Activated T-cell treated with anti-CD3 and anti-CD28 coated beads, Interleukin-2, amount 50 U/mL, for 72 hours (primary cell): ENCODE data around the gene ALDH4A1. TPM values are rescaled to one million over a fixed set of nuclear protein-coding genes. Genes with fewer than 3 reads are reported as not detected.

Experiments
- ATAC-seq, 2 donors: fragments of 150-1000 bp; cut with Tn5 transposase; replicated peaks in 1 of 2; 2 replicates each; pipeline ENCODE4 v1.10.0; 2021; ENCODE audit warnings: moderate library complexity in 2 of 2, mild to moderate bottlenecking in 1 of 2
- DNase-seq, 2 donors: peaks; one replicate each; pipeline ENCODE4 v3.0.0; 2021 to 2022; ENCODE audit warnings: mixed read lengths in 1 of 2
- H3K27ac Mint-ChIP-seq: one replicate; pipeline ENCODE4 v1.8.0; 2022; ENCODE audit warnings: mild to moderate bottlenecking, moderate library complexity, mixed read lengths
- H3K27me3 Mint-ChIP-seq: one replicate; pipeline ENCODE4 v1.8.0; 2022; ENCODE audit warnings: low read depth, mixed read lengths
- H3K36me3 Mint-ChIP-seq, 2 donors: one replicate each; pipeline ENCODE4 v1.8.0; 2022; ENCODE audit warnings: mixed read lengths in 2 of 2, mild to moderate bottlenecking in 1 of 2; ENCODE audit not compliant: insufficient read depth in 2 of 2
- H3K4me1 Mint-ChIP-seq: one replicate; pipeline ENCODE4 v1.8.0; 2022; ENCODE audit warnings: low read depth, mixed read lengths
- H3K4me3 Mint-ChIP-seq, 2 donors: one replicate each; pipeline ENCODE4 v1.8.0; 2022; ENCODE audit warnings: mild to moderate bottlenecking in 2 of 2, mixed read lengths in 2 of 2, moderate library complexity in 2 of 2
- H3K9me3 Mint-ChIP-seq, 2 donors: one replicate each; pipeline ENCODE4 v1.8.0; 2022; ENCODE audit warnings: mixed read lengths in 2 of 2
- total RNA-seq, 2 donors: library from RNA; stranded (reverse); gene quantifications; one replicate each; pipeline ENCODE4 v1.2.3, GENCODE V29; 2022

The ALDH4A1 gene
- total RNA-seq, 2 donors from 2014 or later: 8.1 to 13.1 TPM

DNA sequence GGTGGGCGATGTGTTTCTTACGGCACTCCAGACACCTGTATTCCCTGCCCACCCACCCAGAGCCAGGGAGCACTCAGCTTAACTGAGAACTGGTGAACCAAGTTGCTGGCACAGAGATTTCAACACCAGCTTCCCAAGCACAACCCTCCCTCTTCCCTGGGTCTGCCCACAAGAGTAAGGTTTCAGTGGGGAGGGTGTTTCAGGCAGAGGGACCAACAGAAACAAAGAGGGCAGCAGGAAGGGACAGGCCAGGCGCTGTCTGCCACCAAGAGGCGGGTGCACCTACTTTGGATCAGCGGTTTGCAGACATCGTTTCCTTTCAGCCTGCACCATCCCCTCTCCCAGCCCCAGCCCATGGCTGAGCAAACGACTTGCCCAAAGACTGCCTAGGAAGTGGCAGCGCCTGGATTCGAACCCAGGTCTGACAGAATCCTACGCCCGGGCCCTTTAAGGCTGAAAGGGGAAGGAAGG, 21.9 kb upstream of the ALDH4A1 start:
- ATAC-seq (no peak), DNase-seq (no peak)
- Mint-ChIP-seq H3K4me3 (peak overlapping the region; percentile 50 to 55), H3K27me3 (no peaks in the 10 kb centered on the region), H3K9me3 (peaks cover 1 to 2% of the 10 kb centered on the region in 2 donors), H3K27ac (no peak overlapping the region), H3K4me1 (peaks cover 57% of the 10 kb centered on the region), H3K36me3 (peaks cover 4 to 9% of the 10 kb centered on the region in 2 donors)

DNA sequence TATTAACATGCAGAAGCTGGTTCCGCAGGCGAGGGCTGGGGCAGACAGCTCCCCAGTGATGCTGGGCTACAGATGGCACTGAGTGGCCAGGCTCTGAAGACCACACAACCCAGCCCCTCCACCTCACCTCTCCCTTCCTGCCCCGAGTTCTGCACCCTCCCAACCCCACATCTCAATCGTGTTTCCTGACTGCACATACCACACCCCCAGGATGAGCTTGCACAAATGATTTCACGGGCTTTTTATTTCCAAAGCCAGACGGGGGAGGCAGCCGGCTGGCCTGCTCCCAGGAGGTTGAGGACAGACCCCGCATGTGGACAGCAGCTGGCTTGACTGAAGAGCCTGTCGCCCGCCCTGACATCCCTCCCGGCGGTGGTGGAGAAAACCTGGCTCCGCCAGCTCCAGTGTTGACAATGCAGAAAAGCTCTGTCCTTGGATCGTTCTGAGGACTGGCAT, 21.4 kb upstream of the ALDH4A1 start:
- H3K36me3 Mint-ChIP-seq: peaks cover 4 to 9% of the 10 kb centered on the region in 2 donors
- no peak overlapping the region for H3K27ac Mint-ChIP-seq
- DNase-seq: no peak
- peaks cover 1 to 2% of the 10 kb centered on the region in 2 donors for H3K9me3 Mint-ChIP-seq
- H3K27me3 Mint-ChIP-seq: no peaks in the 10 kb centered on the region
- H3K4me1 Mint-ChIP-seq: peaks cover 52% of the 10 kb centered on the region
- ATAC-seq: no peak
- H3K4me3 Mint-ChIP-seq: peak overlapping the region; percentile 29 to 70

DNA sequence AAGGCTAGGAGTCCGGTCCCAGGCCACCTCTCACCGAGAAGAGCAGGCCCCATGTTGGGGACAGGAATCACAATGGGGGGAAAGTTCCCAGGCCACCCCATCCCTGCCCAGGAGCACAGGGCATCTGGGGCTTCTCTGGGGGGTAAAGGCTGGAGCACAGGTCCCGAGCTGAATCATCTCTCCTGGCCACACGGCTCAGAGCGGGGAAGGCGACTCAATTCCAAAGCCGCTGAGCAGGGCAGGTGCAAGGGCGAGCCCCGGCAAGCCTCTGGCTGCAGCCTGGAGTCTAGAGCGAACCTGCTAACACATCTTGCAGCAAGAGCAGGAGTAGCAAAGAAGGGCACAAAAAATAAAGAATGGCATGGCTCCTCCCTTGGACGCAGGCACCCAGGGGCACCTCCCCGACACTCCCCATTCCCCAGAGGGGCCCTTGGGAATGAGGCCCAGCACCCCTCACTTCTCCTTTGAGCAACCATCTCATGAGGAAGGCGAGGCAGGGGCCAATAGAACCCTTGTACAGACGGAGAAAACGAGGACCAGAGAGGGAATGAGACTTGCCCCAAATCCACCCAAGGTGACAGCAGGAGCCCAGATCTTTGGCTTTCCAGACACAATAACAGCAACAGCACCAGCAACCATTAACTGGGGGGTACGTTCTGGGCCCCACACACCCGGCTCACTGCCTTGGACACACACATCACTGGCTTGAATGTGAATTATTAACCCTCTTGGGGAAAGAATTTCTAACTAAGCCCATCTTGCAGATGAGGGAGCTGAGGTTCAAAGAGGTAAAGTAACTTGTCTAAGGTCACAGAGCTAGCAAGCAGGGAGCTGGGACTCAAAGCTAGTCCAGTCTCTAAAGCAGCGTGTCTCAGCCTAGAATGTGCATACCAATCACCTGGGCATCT, 20.7 kb upstream of the ALDH4A1 start:
- H3K4me3 Mint-ChIP-seq: peak overlapping the region; percentile 29 to 70
- H3K27me3 Mint-ChIP-seq: no peaks in the 10 kb centered on the region
- peaks cover 46% of the 10 kb centered on the region for H3K4me1 Mint-ChIP-seq
- no peak overlapping the region for H3K27ac Mint-ChIP-seq
- peaks cover 4 to 9% of the 10 kb centered on the region in 2 donors for H3K36me3 Mint-ChIP-seq
- peaks cover 1 to 2% of the 10 kb centered on the region in 2 donors for H3K9me3 Mint-ChIP-seq
- DNase-seq (no peak), ATAC-seq (no peak)

DNA sequence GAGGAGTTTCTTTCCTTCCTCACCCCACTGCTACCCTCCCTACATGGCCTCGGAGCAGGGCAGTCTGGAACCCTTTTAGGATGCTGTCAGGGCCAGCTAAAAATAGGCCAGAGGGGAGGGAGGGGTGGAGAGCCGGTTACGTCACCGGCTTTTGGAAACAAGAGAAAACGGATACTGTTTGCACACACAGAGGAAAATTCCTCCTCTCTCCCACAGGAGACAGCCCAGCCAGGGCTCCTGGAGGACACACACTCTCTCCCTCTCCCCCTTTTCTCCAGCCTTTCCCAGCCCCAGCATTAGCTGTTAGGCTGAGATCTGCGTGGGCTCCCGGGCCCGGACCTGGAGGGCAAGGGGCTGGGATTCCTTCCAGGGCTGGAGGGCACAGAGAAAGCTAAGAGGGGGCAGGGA, 20.0 kb upstream of the ALDH4A1 start:
- no peaks in the 10 kb centered on the region for H3K27me3 Mint-ChIP-seq
- peaks cover 38% of the 10 kb centered on the region for H3K4me1 Mint-ChIP-seq
- H3K9me3 Mint-ChIP-seq: peaks cover 1 to 2% of the 10 kb centered on the region in 2 donors
- DNase-seq (no peak), ATAC-seq (no peak)
- H3K27ac Mint-ChIP-seq: no peak overlapping the region
- H3K36me3 Mint-ChIP-seq: peaks cover 4 to 9% of the 10 kb centered on the region in 2 donors
- peak overlapping the region in 1 of 2 donors; percentile 12 for H3K4me3 Mint-ChIP-seq

DNA sequence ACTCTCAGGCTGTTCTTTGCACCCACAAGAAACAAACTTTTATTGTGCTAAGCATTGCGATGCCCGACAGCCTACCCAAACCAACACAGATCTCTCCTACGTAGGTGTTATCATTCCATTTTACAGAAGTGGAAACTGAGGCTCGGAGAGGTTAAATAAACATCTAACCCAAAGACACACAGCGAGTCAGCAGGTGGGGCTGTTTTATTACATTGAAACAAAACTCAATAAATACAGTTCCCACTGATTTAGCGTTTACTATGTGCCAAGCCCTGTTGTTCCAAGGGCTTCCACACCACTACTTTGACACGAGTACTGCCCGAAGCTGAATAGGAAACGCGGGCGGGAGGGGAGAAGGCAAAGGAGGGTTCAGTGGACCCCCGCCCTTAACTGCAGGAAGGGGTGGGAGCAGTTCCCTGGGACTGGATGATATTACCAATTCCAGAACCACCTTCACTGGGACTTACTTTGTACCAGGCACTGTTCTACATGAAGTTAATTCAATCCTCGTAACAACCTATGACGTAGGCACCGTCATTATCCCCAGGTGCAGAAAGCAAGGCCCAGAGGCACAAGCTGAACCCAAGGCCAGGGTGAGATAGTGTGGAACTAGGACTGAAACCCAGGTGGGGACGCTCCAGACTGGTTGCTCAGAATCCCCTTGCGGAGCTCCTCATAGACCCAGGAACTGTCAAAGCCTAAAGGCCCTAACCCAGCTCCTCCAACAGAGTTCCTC, 19.3 kb upstream of the ALDH4A1 start:
- H3K27me3 Mint-ChIP-seq: no peaks in the 10 kb centered on the region
- H3K4me1 Mint-ChIP-seq: peaks cover 36% of the 10 kb centered on the region
- H3K27ac Mint-ChIP-seq: no peak overlapping the region
- ATAC-seq (no peak), DNase-seq (no peak)
- H3K36me3 Mint-ChIP-seq: peaks cover 4 to 9% of the 10 kb centered on the region in 2 donors
- peaks cover 1 to 2% of the 10 kb centered on the region in 2 donors for H3K9me3 Mint-ChIP-seq
- no peak overlapping the region for H3K4me3 Mint-ChIP-seq

DNA sequence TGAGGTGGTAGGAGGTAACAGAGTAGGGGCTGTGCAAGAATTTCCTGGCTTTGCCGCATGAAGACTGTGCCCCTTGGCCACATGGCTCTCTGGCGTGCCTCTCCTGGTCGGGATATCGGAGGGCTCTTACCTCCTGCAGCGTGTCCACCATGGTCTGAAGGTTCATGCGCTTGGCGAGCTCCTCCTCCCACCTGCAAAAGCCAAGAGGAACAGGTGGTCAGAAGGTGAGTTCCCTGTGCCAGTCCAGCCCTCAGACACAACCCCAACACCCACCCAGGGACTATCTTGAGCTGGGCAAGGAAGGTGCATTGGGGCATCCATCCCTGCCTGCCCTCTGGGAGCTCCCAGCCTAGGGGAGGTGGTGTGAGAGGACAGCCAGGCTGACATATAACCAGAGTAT, 18.6 kb upstream of the ALDH4A1 start:
- no peak for DNase-seq
- no peak overlapping the region for H3K27ac Mint-ChIP-seq
- peaks cover 4 to 9% of the 10 kb centered on the region in 2 donors for H3K36me3 Mint-ChIP-seq

DNA sequence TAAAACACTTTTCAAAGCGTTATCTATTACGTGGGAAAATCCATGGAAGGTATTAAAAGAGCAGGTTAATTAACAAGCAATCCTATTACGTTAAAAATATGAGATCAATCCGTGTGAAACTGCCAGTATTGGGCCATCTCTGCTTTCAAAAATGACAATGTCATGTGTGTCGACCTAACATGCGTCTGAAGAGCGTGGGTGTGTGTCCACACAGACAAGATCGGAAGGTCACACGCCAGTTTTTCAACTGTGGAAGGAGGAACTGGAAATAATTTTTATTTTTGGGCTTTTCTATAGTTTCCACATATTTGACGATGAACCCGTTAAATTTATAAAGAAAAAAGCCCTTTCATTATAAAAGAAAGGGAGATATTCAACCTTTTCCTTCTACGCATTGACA, 17.6 kb upstream of the ALDH4A1 start:
- no peak for ATAC-seq
- no peaks in the 10 kb centered on the region for H3K9me3 Mint-ChIP-seq
- no peak for DNase-seq
- no peak overlapping the region for H3K27ac Mint-ChIP-seq
- H3K4me1 Mint-ChIP-seq: peaks cover 26% of the 10 kb centered on the region
- no peak overlapping the region for H3K4me3 Mint-ChIP-seq
- H3K27me3 Mint-ChIP-seq: no peaks in the 10 kb centered on the region
- peaks cover 0 to 4% of the 10 kb centered on the region in 2 donors for H3K36me3 Mint-ChIP-seq

More for the DNA sequence above, 18.6 kb upstream of the ALDH4A1 start:
- H3K4me1 Mint-ChIP-seq: peaks cover 35% of the 10 kb centered on the region
- H3K9me3 Mint-ChIP-seq: peaks cover 1 to 2% of the 10 kb centered on the region in 2 donors
- H3K27me3 Mint-ChIP-seq: no peaks in the 10 kb centered on the region
- no peak for ATAC-seq
- H3K4me3 Mint-ChIP-seq: no peak overlapping the region

DNA sequence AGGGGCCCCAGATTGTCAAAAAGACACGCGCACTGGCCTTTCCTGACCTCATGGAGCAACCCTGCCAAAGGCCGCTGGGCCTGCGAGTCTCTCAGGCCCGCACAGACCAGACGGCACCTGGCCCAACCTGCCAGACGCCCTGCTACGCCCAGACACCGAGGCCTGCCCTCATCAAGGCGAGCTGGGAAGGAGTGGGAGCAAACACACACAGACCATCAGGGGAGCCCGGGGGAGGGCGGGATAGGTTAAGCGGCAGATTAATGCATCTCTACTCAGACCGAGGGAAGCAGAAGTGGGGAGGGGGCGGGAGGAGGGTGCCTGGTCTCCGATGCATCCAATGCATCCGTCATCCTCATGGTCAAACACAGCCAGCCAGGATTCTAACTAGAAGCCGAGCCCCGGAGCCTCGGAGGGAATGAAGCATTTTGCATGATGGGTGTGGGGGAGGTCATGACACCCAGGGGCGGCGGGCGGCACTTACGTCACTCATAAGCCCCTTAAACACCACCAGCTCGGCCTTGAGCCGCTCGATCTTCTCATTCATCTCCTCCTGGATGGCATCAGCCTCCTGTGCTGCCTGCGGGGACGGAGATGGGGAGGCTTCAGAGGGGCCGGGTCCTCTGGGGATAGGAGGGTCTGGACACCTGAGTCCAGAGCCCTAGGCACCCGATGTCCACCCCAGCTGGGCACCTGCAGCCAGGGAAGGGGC, 17.0 kb upstream of the ALDH4A1 start:
- H3K4me1 Mint-ChIP-seq: peaks cover 22% of the 10 kb centered on the region
- DNase-seq (no peak), ATAC-seq (no peak)
- H3K27ac Mint-ChIP-seq: peak overlapping the region; percentile 6
- no peak overlapping the region for H3K4me3 Mint-ChIP-seq
- H3K27me3 Mint-ChIP-seq: no peaks in the 10 kb centered on the region
- peaks cover 0 to 4% of the 10 kb centered on the region in 2 donors for H3K36me3 Mint-ChIP-seq
- H3K9me3 Mint-ChIP-seq: no peaks in the 10 kb centered on the region

DNA sequence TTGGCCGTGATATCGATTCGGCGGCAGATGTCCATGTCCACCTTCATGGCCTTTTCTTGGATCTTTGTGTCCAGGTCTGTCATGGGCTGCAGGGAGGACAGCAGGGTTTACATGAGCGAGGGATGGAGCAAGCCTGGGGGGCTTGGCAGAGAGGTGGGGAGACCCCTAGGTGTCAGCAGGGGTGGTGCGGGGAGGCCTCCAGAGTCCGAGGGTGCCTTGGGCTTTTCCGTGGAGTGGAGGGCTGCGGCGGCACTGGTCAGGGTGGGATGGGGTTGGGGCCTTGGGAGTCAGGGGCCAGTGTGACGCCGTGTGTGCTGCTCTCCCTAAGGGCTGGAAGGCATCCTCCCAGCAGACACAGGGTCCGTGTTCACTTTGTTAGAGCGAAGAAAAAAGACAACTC, 16.1 kb upstream of the ALDH4A1 start:
- H3K9me3 Mint-ChIP-seq: no peaks in the 10 kb centered on the region
- H3K36me3 Mint-ChIP-seq: peaks cover 0 to 8% of the 10 kb centered on the region in 2 donors
- ATAC-seq (no peak), DNase-seq (no peak)
- H3K27me3 Mint-ChIP-seq: no peaks in the 10 kb centered on the region
- peaks cover 22% of the 10 kb centered on the region for H3K4me1 Mint-ChIP-seq
- H3K4me3 Mint-ChIP-seq: no peak overlapping the region
- H3K27ac Mint-ChIP-seq: peak overlapping the region; percentile 68

DNA sequence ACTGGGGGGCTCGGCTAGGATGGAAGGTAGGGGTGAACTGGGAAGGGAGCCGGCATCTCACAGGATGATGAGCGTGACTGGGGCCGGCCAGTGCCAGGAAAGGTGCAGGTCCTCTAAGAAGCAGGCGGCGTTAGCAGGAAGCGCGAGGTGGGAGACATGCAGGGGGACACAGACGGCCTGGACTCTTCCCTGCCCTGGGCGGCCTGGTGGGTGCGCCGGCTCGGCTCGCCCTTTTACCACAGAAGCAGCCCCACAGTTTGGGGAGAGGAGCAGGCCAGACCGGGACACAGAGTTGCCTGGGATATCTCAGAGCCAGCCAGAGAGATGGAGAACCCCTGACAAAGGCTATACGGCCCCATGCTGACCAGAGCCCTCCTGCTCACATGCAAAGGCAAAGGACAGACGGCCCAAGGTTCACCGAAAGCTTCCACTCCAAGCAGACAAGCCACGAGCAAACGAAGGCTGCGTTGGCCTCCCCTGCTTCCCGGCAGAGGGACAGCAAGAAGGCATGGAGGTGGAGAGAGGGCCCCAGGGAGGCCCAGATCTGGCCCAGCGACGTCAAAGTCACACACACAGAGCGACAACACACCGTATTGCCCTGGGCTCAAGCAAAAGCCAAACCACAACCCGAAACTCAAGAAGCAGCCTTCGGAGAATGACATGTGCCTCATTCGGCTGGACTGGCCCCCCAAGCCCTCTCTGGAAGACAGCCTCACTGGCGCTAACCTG, 14.9 kb upstream of the ALDH4A1 start:
- H3K36me3 Mint-ChIP-seq: peaks cover 0 to 17% of the 10 kb centered on the region in 2 donors
- ATAC-seq (no peak), DNase-seq (no peak)
- H3K27ac Mint-ChIP-seq: no peak overlapping the region
- no peaks in the 10 kb centered on the region for H3K9me3 Mint-ChIP-seq
- H3K4me3 Mint-ChIP-seq: no peak overlapping the region
- peaks cover 21% of the 10 kb centered on the region for H3K4me1 Mint-ChIP-seq
- no peaks in the 10 kb centered on the region for H3K27me3 Mint-ChIP-seq

DNA sequence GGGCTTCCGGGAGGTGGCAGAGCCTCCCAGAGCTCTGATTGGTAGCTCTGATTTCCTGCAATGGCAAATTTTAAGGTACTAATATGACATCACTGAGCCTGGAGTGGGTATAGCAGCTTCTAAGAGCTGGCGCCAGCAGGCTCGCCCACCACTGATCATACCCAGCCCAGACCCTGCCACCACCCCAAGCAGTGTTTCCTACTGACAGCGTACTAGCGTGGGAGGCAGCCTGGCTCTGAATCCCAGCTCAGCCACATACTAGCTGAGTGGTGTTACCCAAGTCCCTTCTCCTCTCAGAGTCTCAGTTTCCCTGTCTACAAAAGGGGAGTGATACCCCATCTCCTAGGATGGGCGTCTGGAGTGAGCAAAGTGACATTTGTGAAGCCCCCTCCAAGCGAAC, 13.0 kb upstream of the ALDH4A1 start:
- Mint-ChIP-seq H3K9me3 (peaks cover 0 to 3% of the 10 kb centered on the region in 2 donors), H3K4me3 (no peak overlapping the region), H3K27me3 (no peaks in the 10 kb centered on the region), H3K4me1 (peaks cover 29% of the 10 kb centered on the region), H3K27ac (no peak overlapping the region), H3K36me3 (peaks cover 10 to 29% of the 10 kb centered on the region in 2 donors)
- DNase-seq (no peak), ATAC-seq (no peak)
